Measurements from ENCODE around the gene TFRC. TPM values are rescaled to one million over a fixed set of nuclear protein-coding genes. Genes with fewer than 3 reads are reported as not detected.
"Not testable (repeated sequence)": the region's sequence is repeated elsewhere in the genome, so short reads cannot be mapped to it uniquely, and the experiment has no call there.

The TFRC gene
- total and polyA plus RNA-seq, 4 donors: 19.1 to 1,250 (median 73.3) TPM

DNA sequence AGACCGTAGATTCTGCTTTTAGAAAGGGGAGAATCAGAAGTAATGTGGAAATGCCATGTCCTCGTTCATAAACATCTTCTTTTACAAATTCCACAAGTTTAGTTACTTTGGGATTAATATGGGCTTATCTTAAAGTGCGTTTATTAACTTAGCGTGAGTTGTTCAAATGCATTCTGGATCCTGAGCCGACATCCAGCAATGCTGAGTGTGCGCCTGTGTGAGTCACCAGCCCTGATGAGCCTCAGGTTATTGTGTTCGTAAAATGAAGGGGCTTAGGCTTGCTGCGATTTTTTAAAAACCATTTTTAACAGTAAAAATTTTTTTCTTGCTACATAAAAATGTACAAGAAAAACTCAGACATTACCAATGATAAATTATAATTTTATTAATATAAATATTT, 57.9 kb downstream of the TFRC start:
- no peaks in the 10 kb centered on the region for H3K9me3 ChIP-seq (ENCODE audit: control insufficient read depth in 4 of 4, low read length in 3 of 4)
- H3K36me3 ChIP-seq (ENCODE audit: control insufficient read depth in 4 of 4, insufficient read depth in 3 of 4, low read depth in 1 of 4, low read length in 3 of 4): no peaks in the 10 kb centered on the region
- no peak for DNase-seq (ENCODE audit: low spot score)
- H3K4me1 ChIP-seq (ENCODE audit: control insufficient read depth in 4 of 4, insufficient read depth in 4 of 4, low read length in 3 of 4): no peaks in the 10 kb centered on the region
- H3K27me3 ChIP-seq (ENCODE audit: control insufficient read depth in 4 of 4, insufficient read depth in 4 of 4, low read length in 3 of 4): no peaks in the 10 kb centered on the region
- TF ChIP-seq YY1 (IDR thresholded peaks at IDR 0.05): no peak
- TF ChIP-seq REST (IDR thresholded peaks at IDR 0.05): no peak
- no peak for TF ChIP-seq FOXA2 (IDR thresholded peaks at IDR 0.05)
- no peak for TF ChIP-seq RXRA (IDR thresholded peaks at IDR 0.05)
- TF ChIP-seq, protein P1, sequence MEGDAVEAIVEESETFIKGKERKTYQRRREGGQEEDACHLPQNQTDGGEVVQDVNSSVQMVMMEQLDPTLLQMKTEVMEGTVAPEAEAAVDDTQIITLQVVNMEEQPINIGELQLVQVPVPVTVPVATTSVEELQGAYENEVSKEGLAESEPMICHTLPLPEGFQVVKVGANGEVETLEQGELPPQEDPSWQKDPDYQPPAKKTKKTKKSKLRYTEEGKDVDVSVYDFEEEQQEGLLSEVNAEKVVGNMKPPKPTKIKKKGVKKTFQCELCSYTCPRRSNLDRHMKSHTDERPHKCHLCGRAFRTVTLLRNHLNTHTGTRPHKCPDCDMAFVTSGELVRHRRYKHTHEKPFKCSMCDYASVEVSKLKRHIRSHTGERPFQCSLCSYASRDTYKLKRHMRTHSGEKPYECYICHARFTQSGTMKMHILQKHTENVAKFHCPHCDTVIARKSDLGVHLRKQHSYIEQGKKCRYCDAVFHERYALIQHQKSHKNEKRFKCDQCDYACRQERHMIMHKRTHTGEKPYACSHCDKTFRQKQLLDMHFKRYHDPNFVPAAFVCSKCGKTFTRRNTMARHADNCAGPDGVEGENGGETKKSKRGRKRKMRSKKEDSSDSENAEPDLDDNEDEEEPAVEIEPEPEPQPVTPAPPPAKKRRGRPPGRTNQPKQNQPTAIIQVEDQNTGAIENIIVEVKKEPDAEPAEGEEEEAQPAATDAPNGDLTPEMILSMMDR (IDR thresholded peaks at IDR 0.05; ENCODE audit: low read depth, low read length, missing input control): no peak
- TF ChIP-seq ZBTB33 (IDR thresholded peaks at IDR 0.05): no peak
- no peak for TF ChIP-seq NR2F2 (IDR thresholded peaks at IDR 0.05)
- no peak for TF ChIP-seq EGR1 (IDR thresholded peaks at IDR 0.05; ENCODE audit: low read depth in 2 of 2)
- WGBS: 89% methylated on average over 8 of the region's 8 CpGs
- no peak overlapping the region for H3K4me3 ChIP-seq (ENCODE audit: low read depth in 1 of 3, low read length in 3 of 3)
- no peak overlapping the region for H3K27ac ChIP-seq (ENCODE audit: low read depth in 1 of 2, low read length in 2 of 2)
- H3K9ac ChIP-seq (ENCODE audit: low read depth in 1 of 2, low read length in 2 of 2): no peak overlapping the region

GRCh38 chr3:196022499-196022878, 59.4 kb downstream of the TFRC start:
- WGBS: 88% methylated on average over 8 of the region's 8 CpGs
- not testable (repeated sequence) for H3K4me3 ChIP-seq (ENCODE audit: low read depth in 1 of 3, low read length in 3 of 3)

DNA sequence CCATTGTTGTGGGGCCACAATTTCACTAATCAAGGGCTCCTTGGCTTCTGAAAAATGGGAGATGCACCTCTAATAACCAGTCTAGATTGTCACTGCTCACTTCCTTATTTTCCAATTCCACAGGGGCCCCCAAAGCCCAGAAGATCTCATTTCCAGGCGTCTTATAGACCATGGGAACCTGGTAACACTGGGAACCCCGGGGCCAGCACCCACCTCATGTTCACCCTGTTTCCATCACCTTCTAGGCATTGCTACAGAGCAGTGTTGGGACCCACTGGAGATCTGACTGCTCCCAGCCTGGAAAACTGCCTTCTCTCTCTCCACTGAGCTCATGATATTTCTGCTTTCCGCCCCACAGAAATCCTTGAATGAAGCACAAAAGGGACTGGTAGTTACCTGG, 61.5 kb downstream of the TFRC start:
- Histone ChIP-seq H3K27ac (ENCODE audit: low read depth in 1 of 2, low read length in 2 of 2) (no peak overlapping the region), H3K4me3 (ENCODE audit: low read depth in 1 of 3, low read length in 3 of 3) (no peak overlapping the region), H3K4me1 (ENCODE audit: control insufficient read depth in 4 of 4, insufficient read depth in 4 of 4, low read length in 3 of 4) (no peaks in the 10 kb centered on the region), H3K9me3 (ENCODE audit: control insufficient read depth in 4 of 4, low read length in 3 of 4) (no peaks in the 10 kb centered on the region), H3K9ac (ENCODE audit: low read depth in 1 of 2, low read length in 2 of 2) (no peak overlapping the region), H3K36me3 (ENCODE audit: control insufficient read depth in 4 of 4, insufficient read depth in 3 of 4, low read depth in 1 of 4, low read length in 3 of 4) (no peaks in the 10 kb centered on the region), H3K27me3 (ENCODE audit: control insufficient read depth in 4 of 4, insufficient read depth in 4 of 4, low read length in 3 of 4) (no peaks in the 10 kb centered on the region)
- no peak for DNase-seq (ENCODE audit: low spot score)
- TF ChIP-seq, protein P2, sequence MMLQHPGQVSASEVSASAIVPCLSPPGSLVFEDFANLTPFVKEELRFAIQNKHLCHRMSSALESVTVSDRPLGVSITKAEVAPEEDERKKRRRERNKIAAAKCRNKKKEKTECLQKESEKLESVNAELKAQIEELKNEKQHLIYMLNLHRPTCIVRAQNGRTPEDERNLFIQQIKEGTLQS (IDR thresholded peaks at IDR 0.05): no peak
- no peak for TF ChIP-seq SP1 (IDR thresholded peaks at IDR 0.05)
- TF ChIP-seq, protein P3, sequence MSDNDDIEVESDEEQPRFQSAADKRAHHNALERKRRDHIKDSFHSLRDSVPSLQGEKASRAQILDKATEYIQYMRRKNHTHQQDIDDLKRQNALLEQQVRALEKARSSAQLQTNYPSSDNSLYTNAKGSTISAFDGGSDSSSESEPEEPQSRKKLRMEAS (IDR thresholded peaks at IDR 0.05): no peak
- TF ChIP-seq YY1 (IDR thresholded peaks at IDR 0.05): no peak
- TF ChIP-seq RXRA (IDR thresholded peaks at IDR 0.05): no peak
- TF ChIP-seq RAD21 (IDR thresholded peaks at IDR 0.05): no peak
- TF ChIP-seq HNF4G (IDR thresholded peaks at IDR 0.05): no peak
- no peak for TF ChIP-seq TAF1 (conservative IDR thresholded peaks at IDR 0.05)
- TF ChIP-seq GABPA (IDR thresholded peaks at IDR 0.05 in 1 of 2, conservative IDR thresholded peaks at IDR 0.05 in 1 of 2): no peak
- WGBS: 60% methylated on average over 3 of the region's 3 CpGs

More at GRCh38 chr3:196022499-196022878, 59.4 kb downstream of the TFRC start:
- H3K9me3 ChIP-seq (ENCODE audit: control insufficient read depth in 4 of 4, low read length in 3 of 4); H3K36me3 ChIP-seq (ENCODE audit: control insufficient read depth in 4 of 4, insufficient read depth in 3 of 4, low read depth in 1 of 4, low read length in 3 of 4); H3K9ac ChIP-seq (ENCODE audit: low read depth in 1 of 2, low read length in 2 of 2); DNase-seq (ENCODE audit: low spot score); H3K27ac ChIP-seq (ENCODE audit: low read depth in 1 of 2, low read length in 2 of 2); H3K4me1 ChIP-seq (ENCODE audit: control insufficient read depth in 4 of 4, insufficient read depth in 4 of 4, low read length in 3 of 4); H3K27me3 ChIP-seq (ENCODE audit: control insufficient read depth in 4 of 4, insufficient read depth in 4 of 4, low read length in 3 of 4): not testable (repeated sequence)

GRCh38 chr3:196019576-196019975, 62.3 kb downstream of the TFRC start:
- H3K27ac ChIP-seq (ENCODE audit: low read depth in 1 of 2, low read length in 2 of 2); DNase-seq (ENCODE audit: low spot score): not testable (repeated sequence)
- WGBS: 69% methylated on average over 12 of the region's 12 CpGs

More at GRCh38 chr3:196019576-196019975, 62.3 kb downstream of the TFRC start:
- not testable (repeated sequence) for H3K9ac ChIP-seq (ENCODE audit: low read depth in 1 of 2, low read length in 2 of 2); H3K9me3 ChIP-seq (ENCODE audit: control insufficient read depth in 4 of 4, low read length in 3 of 4); H3K36me3 ChIP-seq (ENCODE audit: control insufficient read depth in 4 of 4, insufficient read depth in 3 of 4, low read depth in 1 of 4, low read length in 3 of 4); H3K4me3 ChIP-seq (ENCODE audit: low read depth in 1 of 3, low read length in 3 of 3); H3K27me3 ChIP-seq (ENCODE audit: control insufficient read depth in 4 of 4, insufficient read depth in 4 of 4, low read length in 3 of 4); H3K4me1 ChIP-seq (ENCODE audit: control insufficient read depth in 4 of 4, insufficient read depth in 4 of 4, low read length in 3 of 4)

All from liver (tissue), 9 donors.